K562 (cell line): ENCODE measurements around the gene OCRL. TPM values are rescaled to one million over a fixed set of nuclear protein-coding genes. Genes with fewer than 3 reads are reported as not detected.

Experiments used
- ATAC-seq: fragments of 200-7000 bp; cut with Tn5 transposase; 3 replicates; pipeline ENCODE4 v1.9.1; 2020; ENCODE audit warnings: moderate library complexity
- BruUV-seq: library from RNA; stranded (reverse); fragments of 400-500 nt; replicated peaks from 2 replicates; lab custom pipeline; 2021; lab: Mats Ljungman, UMichigan
- CTCF ChIA-PET: fragments of 300-600 bp; formaldehyde crosslinking; extraction: SDS; loops from one replicate; lab custom pipeline; 2021; ENCODE audit warnings: low intra/inter-chr PET ratio; lab: Yijun Ruan, JAX
- POLR2A ChIA-PET: fragments of 300-600, 350-650 bp; sonication (Branson Sonifier 250); formaldehyde crosslinking; extraction: SDS; loops from one replicate; lab custom pipeline; 2021; ENCODE audit warnings: antibody characterized with exemption, inconsistent platforms; lab: Yijun Ruan, JAX
- DNase-seq, 4 experiments: peaks; one replicate each; pipeline versions ENCODE4 v3.0.0 to v3.0.0-alpha.2; 2011 to 2018; ENCODE audit warnings: low spot score in 3 of 4, mixed read lengths in 3 of 4; ENCODE audit errors: extremely low read depth in 1 of 4
- FAIRE-seq: peaks from 2 replicates; lab custom pipeline; 2011; peaks lifted over from hg19 to GRCh38; lab: Jason Lieb, UNC
- H2AFZ ChIP-seq: 2 replicates; pipeline ENCODE4 v1.6.0; 2011; ENCODE audit warnings: low read depth, low read length, control low read depth, inconsistent platforms
- H3K27ac ChIP-seq: fragments of 200-600 bp; 3 replicates; pipeline ENCODE4 v1.8.0; 2011; ENCODE audit warnings: low read depth, mild to moderate bottlenecking, control low read depth, inconsistent platforms, low read length, moderate library complexity, mixed read lengths; ENCODE audit errors: extremely low read depth
- H3K27me3 ChIP-seq, 2 experiments: fragments of 300-600 bp in 1 of 2; 2 replicates in 1 of 2; 3 replicates in 1 of 2; pipeline versions ENCODE4 v1.6.0 to v1.8.0; 2011; ENCODE audit warnings: inconsistent platforms in 2 of 2, low read length in 2 of 2, mild to moderate bottlenecking in 1 of 2, mixed read lengths in 1 of 2, moderate library complexity in 1 of 2; ENCODE audit not compliant: control insufficient read depth in 2 of 2, insufficient read depth in 2 of 2
- H3K36me3 ChIP-seq: fragments of 300-600 bp; 3 replicates; pipeline ENCODE4 v1.8.0; 2011; ENCODE audit warnings: mild to moderate bottlenecking, low read length, inconsistent platforms; ENCODE audit not compliant: control insufficient read depth, insufficient read depth
- H3K4me1 ChIP-seq, 2 experiments: fragments of 200-600 bp in 1 of 2; replicated peaks in 1 of 2; 2 replicates in 1 of 2; 3 replicates in 1 of 2; pipeline versions ENCODE4 v1.5.1 to v1.8.0; 2011; ENCODE audit warnings: inconsistent platforms in 2 of 2, low read length in 2 of 2, mild to moderate bottlenecking in 1 of 2, mixed read lengths in 1 of 2, moderate library complexity in 1 of 2; ENCODE audit not compliant: control insufficient read depth in 2 of 2, insufficient read depth in 2 of 2
- H3K4me2 ChIP-seq: 2 replicates; pipeline ENCODE4 v1.6.1; 2011; ENCODE audit warnings: low read length, control low read depth, inconsistent platforms, mixed read lengths; ENCODE audit not compliant: insufficient read depth
- H3K4me3 ChIP-seq: fragments of 200-600 bp; sonication (generic), shearing (Covaris generic); 2 replicates; pipeline ENCODE4 v1.5.1; 2016; ENCODE audit warnings: control low read depth, inconsistent platforms
- H3K79me2 ChIP-seq: fragments of 200-600 bp; 3 replicates; pipeline ENCODE4 v1.8.0; 2011; ENCODE audit warnings: low read length, inconsistent platforms; ENCODE audit not compliant: control insufficient read depth, insufficient read depth
- H3K9ac ChIP-seq, 2 experiments: 2 replicates each; pipeline versions ENCODE4 v1.6.0 to v1.6.1; 2011; ENCODE audit warnings: low read depth in 2 of 2, low read length in 2 of 2, control low read depth in 1 of 2, inconsistent platforms in 1 of 2, mild to moderate bottlenecking in 1 of 2, mixed read lengths in 1 of 2; ENCODE audit not compliant: insufficient read depth in 1 of 2
- H3K9me1 ChIP-seq: one replicate; pipeline ENCODE4 v1.6.0; 2011; ENCODE audit warnings: inconsistent platforms, mild to moderate bottlenecking, low read length, moderate library complexity; ENCODE audit not compliant: control insufficient read depth, insufficient read depth
- H3K9me3 ChIP-seq: replicated peaks from 2 replicates; pipeline ENCODE4 v1.5.1; 2011; ENCODE audit warnings: low read depth, low read length, inconsistent platforms; ENCODE audit not compliant: control insufficient read depth, insufficient read depth
- H4K20me1 ChIP-seq: replicated peaks from 2 replicates; pipeline ENCODE4 v1.6.1; 2011; ENCODE audit warnings: low read length, inconsistent platforms, mixed read lengths; ENCODE audit not compliant: control insufficient read depth, insufficient read depth
- CBX8 ChIP-seq: fragments of 200-600 bp; sonication (generic); IDR thresholded peaks from 2 replicates; pipeline ENCODE4 v1.6.1; 2012; ENCODE audit warnings: borderline replicate concordance, mixed run types, low read depth, mild to moderate bottlenecking, moderate library complexity, mixed read lengths, low read length, control low read depth, inconsistent platforms; ENCODE audit not compliant: poor library complexity, severe bottlenecking; ENCODE audit errors: extremely low read depth
- KAT2B ChIP-seq: IDR thresholded peaks from one replicate; pipeline ENCODE4 v1.6.1; 2012; ENCODE audit warnings: low read depth, mild to moderate bottlenecking, control low read depth, inconsistent platforms, low read length, moderate library complexity
- MNT ChIP-seq, 2 experiments: fragments of 450-650 bp; conservative IDR thresholded peaks; 2 replicates each; pipeline ENCODE4 v1.6.1; 2017; ENCODE audit warnings: mild to moderate bottlenecking in 2 of 2, moderate library complexity in 2 of 2
- SMARCA4 ChIP-seq: fragments of 450-650 bp; IDR thresholded peaks from 2 replicates; pipeline ENCODE4 v1.6.1; 2016
- SMARCB1 ChIP-seq: IDR thresholded peaks from 2 replicates; pipeline ENCODE4 v1.6.1; 2011; ENCODE audit warnings: improper control_type of control experiment, low read depth; ENCODE audit not compliant: insufficient read length
- ZNF263 ChIP-seq: sonication (generic); formaldehyde crosslinking; IDR thresholded peaks from 2 replicates; pipeline ENCODE4 v1.8.0; 2022; ENCODE audit warnings: mild to moderate bottlenecking, missing genetic modification reagents, borderline replicate concordance
- ZNF3 ChIP-seq: fragments of 250-450 bp; sonication (Bioruptor Pico); IDR thresholded peaks from 2 replicates; pipeline ENCODE4 v1.5.0; 2021; ENCODE audit warnings: mild to moderate bottlenecking, moderate library complexity
- WGBS: fragments of 100-300 bp; shearing (Covaris generic); methylation state at CpG from one replicate; pipeline ENCODE4 v1.1.6; 2016; ENCODE audit warnings: low coverage, mixed read lengths; ENCODE audit not compliant: insufficient coverage; ENCODE audit errors: missing lambda C conversion rate; 5-methylcytosine and 5-hydroxymethylcytosine counted together
- in situ Hi-C: fragments of 300-500 bp; cut with MboI; formaldehyde crosslinking; loops from 4 replicates; pipeline ENCODE4 v1.15.0; 2018; ENCODE audit warnings: inconsistent platforms, mixed read lengths
- intact Hi-C: fragments of 100-400 bp; cut with micrococcal nuclease; formaldehyde crosslinking; loops from 2 replicates; pipeline ENCODE4 v1.14.2; 2022
- polyA plus RNA-seq, 8 experiments: library from polyadenylated mRNA; depleted of rRNA in 4 of 8; stranded (reverse) in 5 of 8; unstranded in 3 of 8; fragments of >200 nt; fragmentation: Nextera tagmentation in 2 of 8; fragmentation: Illumina TruSeq in 1 of 8; extraction: Ambion mirVana in 2 of 8; extraction: Trizol in 1 of 8; gene quantifications; 2 replicates each; pipeline versions ENCODE4 v1.2.1 to v1.2.3, GENCODE V29; 2011 to 2014; ENCODE audit warnings: inconsistent platforms in 1 of 8, missing spikeins in 1 of 8
- total RNA-seq, 7 experiments: library from RNA; depleted of rRNA in 6 of 7; stranded (reverse); fragments of >200 nt in 6 of 7; fragmentation: Illumina TruSeq in 2 of 7; extraction: Trizol in 2 of 7; gene quantifications; 2 replicates each; pipeline versions ENCODE4 v1.2.1 to v1.2.3, GENCODE V29; 2011 to 2021; ENCODE audit warnings: low replicate concordance in 1 of 7

The OCRL gene
- total and polyA plus RNA-seq, 9 of the 15 experiments (the other 6 are each of a cell fraction or from before 2014, with no cell fraction given): 2.2 to 23.4 (median 11.9) TPM

GRCh38 chrX:129544780-129545179 lies 4.7 kb downstream of the OCRL start:
- ATAC-seq: no peak
- in situ Hi-C loops: no loop called here
- CTCF ChIA-PET: no interaction called here
- no peak for TF ChIP-seq ZNF263
- no peak for TF ChIP-seq SMARCB1
- no peak for TF ChIP-seq CBX8
- TF ChIP-seq KAT2B: no peak
- no peak for TF ChIP-seq SMARCA4
- no peak for TF ChIP-seq MNT (conservative IDR thresholded peaks at IDR 0.05)
- TF ChIP-seq ZNF3 (CRISPR knock-in tag): no peak
- TF ChIP-seq, all 486 proteins: peak for 0
- POLR2A ChIA-PET: no interaction called here
- Histone ChIP-seq H4K20me1 (no peaks in the 10 kb centered on the region), H3K27ac (no peak overlapping the region), H3K4me1 (peaks cover 0 to 7% of the 10 kb centered on the region in 2 experiments; a peak in 2 of 5 replicates), H3K79me2 (peaks cover 12% of the 10 kb centered on the region), H3K4me2 (no peak overlapping the region), H3K27me3 (no peaks in the 10 kb centered on the region), H3K9me3 (no peaks in the 10 kb centered on the region), H3K9me1 (no peaks in the 10 kb centered on the region), H3K9ac (no peak overlapping the region), H3K4me3 (no peak overlapping the region), H2AFZ (no peak overlapping the region), H3K36me3 (peaks cover 41% of the 10 kb centered on the region)
- 84% methylated on average over 2 of the region's 2 CpGs for WGBS
- no peak for FAIRE-seq
- BruUV-seq: no TSS peak
- DNase-seq: no peak
- intact Hi-C loops: no loop called here
